GDM1 (cell line): ENCODE results near the gene OR8G1.
A peak's percentile ranks its signal among the peaks of the same experiment; 100 is the strongest.

Experiments
- DNase-seq: peaks from one replicate; lab custom pipeline; 2025; lab: John Stamatoyannopoulos, UW

Gene OR8G1

DNA sequence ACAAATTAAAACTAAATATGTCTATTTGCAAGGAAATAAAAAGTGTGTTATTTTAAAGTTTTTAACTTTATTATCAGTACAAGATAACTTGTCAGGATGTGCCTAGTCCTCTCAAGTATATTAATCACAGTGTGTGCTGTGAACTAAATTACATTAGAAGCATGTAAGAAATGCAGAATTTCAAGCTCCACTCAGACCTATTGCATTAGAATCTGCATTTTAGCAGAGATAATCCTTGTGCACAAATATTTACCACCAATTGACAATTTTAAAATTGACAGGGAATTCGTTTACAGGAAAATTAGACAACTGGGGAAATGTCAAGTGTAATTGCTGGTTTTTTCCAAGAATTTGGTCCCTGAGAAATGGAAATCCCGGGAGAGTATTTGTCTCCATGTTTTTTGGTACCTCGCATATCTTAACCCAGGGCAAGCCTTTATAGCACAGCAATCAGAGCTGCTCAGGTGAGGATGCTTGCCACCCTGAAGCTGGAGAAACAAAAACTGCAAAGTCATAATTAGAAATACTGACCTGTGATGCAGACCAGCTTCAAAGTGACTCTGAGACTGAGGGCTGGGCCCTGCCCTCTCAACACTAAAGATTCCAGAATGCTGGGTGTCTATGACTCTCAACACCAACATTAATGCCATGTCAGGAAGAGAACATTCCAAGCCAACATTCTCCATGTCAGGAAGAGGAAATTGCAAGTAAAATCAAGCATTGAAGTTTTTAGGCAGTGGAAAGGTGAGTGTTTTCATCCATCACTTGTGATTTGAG lies at the start of gene OR8G1:
OR8G1 (plus strand) TSS at position 475 of the 777 bp plus-strand sequence. CDS start 8,581 bp downstream, outside the sequence.
- DNase-seq = no peak

GRCh38 chr11:124193221-124194010 lies 47.5 kb upstream of the OR8G1 start:
- DNase-seq = no peak

GRCh38 chr11:124194293-124195188 lies 46.4 kb upstream of the OR8G1 start:
- DNase-seq = no peak

DNA sequence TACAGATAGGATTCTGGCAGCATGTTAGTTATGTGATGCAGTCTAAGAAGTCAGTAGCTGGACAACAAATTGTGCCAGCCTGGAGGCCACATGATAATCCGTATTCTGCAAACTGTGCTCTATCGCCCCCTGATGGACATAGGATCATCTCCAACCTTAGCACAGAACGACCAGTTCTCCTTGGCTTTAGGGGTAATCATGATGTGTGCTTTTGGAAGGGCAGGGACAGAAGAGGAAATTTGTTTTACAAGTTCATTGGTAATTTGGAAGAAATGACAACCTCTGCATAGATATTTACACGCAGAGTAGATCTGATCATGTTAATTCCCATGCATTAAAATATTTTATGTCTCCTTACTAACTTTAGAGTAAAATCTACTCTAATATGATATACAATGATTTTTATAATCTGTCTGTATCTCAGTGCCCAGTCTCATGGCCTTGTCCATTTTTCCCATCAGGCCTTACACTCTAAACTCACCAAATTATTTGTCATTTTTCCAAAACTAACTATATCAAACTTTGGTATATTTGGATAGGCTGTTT lies 45.6 kb upstream of the OR8G1 start:
- peak; percentile 25 for DNase-seq

DNA sequence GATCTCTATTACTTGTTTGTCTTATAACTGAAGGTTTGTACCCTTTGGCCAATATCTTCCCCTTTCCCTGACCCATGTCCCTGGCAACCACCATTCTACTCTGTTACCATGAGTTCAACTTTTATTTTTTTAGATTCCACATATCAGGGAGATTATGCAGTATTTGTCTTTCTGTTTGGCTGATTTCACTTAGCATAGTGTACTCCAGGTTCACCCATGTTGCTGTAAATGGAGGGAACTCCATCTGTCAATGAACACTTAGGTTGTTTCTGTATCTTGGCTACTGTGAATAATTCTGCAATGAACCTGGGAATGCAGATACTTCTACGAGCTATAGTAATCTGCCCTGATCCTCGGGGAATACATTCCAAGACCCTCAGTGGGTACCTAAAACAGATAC lies 42.9 kb upstream of the OR8G1 start:
- no peak for DNase-seq

DNA sequence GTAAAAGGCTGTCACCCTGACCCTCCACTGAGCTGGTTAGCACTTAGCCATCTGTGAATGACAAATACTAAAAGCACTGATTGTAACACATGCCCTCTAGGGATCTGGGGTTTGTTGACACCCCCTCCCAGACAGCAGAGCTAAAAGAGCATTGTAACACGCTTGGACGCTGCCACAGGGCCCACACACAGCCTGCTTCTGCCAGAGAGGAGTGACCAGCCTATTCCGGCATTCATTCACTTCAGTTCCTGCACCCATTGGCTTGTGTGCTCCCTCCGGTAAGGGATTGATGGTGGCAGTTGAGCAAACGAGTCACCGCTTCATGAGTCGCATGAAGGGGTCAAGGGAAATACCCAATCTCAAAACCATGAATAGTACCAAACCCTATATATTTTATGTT lies 42.0 kb upstream of the OR8G1 start:
- DNase-seq = no peak

DNA sequence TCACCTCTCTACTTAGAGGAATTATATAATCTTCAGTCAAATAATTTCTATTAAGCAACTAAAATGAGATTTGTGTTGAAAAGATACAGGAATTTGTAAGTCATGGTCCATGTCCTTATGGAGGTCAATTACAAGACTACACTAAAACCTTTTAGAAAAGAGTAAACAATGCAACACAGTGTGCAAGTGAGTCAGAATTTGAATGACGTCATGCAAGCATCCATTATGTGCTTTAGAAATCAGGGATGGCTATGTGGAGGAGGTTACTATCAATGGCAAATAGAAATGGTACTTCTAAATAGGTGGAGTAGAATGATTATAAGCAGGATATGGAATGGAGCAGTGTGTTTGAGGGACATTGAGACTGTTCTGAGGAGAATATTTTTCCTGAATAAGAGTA lies 41.2 kb upstream of the OR8G1 start:
- DNase-seq = no peak

- DNase-seq = no peak
These were observed 40.2 kb upstream of the OR8G1 start for GRCh38 chr11:124200671-124201070.

DNA sequence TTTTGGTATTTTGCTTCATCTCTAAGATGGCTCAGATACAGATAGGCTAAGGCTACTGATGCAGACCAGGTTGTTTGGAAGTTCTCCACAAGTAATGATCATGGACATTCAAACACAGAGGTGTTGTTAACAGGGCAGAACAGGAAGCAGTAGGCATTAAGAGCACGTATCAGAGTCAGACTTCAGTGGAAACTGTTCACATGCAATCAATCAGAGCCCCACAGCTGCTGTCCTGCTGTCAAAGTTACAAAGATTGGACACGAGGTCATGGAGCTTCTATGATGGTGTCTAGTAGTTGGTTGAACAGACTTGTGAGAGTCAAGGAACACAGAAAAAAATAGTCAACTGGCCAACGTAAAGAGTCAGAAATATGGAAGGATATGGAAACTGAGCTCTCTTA lies 37.9 kb upstream of the OR8G1 start:
- no peak for DNase-seq

GRCh38 chr11:124204008-124204407 lies 36.9 kb upstream of the OR8G1 start:
- no peak for DNase-seq

- DNase-seq = peak; percentile 5
These were observed 33.6 kb upstream of the OR8G1 start for GRCh38 chr11:124207102-124207792.

- no peak for DNase-seq
These were observed 31.0 kb upstream of the OR8G1 start for GRCh38 chr11:124209824-124210357.

GRCh38 chr11:124210421-124210820 lies 30.5 kb upstream of the OR8G1 start:
- DNase-seq = no peak

DNA sequence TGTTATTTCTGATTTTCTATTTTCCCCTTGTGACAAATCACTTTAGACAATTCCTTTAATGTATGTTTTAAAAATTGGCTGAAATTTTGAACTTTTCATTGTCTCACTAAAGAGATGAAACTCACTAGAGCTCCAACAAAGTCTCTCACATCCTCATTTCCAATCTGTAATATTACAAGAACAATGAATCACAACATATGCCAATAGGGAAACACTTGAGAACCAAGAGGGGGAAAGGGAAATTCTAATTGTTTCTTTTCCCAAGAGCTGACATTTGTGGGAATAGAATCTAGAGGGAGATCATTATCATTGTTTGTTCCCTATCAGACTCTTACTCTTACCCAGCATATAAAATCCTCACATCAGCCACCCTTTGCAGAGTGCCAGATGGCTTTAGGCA lies 29.6 kb upstream of the OR8G1 start:
- DNase-seq = no peak

GRCh38 chr11:124214027-124214426 lies 26.9 kb upstream of the OR8G1 start:
- no peak for DNase-seq

DNA sequence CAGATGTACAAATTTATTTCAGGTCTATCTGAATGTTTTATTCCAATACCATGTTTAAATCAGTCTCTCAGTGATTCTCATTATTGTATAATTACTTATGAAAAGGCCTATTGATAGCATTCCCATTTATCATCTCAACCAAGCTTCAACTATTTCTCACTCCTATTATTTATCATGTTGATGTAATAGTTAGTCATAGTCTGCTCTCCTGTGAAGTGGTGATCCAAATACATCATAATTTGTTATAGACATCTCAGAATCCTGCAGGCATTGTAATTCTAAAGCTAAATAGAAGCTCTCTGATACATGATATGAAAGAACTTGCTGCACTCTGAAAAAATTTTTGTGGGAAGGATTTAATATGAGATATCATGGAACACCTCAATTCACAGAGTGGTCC lies 21.8 kb upstream of the OR8G1 start:
- DNase-seq = no peak

GRCh38 chr11:124222407-124222806 lies 18.5 kb upstream of the OR8G1 start:
- no peak for DNase-seq

DNA sequence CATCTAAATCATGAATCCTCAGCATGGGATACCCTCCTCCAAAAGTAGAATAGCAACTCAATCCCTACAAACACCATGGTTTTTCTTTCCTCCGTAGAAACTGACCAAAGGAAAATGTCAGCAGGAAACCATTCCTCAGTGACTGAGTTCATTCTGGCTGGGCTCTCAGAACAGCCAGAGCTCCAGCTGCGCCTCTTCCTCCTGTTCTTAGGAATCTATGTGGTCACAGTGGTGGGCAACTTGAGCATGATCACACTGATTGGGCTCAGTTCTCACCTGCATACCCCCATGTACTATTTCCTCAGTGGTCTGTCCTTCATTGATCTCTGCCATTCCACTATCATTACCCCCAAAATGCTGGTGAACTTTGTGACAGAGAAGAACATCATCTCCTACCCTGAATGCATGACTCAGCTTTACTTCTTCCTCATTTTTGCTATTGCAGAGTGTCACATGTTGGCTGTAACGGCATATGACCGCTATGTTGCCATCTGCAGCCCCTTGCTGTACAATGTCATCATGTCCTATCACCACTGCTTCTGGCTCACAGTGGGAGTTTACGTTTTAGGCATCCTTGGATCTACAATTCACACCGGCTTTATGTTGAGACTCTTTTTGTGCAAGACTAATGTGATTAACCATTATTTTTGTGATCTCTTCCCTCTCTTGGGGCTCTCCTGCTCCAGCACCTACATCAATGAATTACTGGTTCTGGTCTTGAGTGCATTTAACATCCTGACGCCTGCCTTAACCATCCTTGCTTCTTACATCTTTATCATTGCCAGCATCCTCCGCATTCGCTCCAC lies 16.1 kb upstream of the OR8G1 start:
- DNase-seq = peak; percentile 44

DNA sequence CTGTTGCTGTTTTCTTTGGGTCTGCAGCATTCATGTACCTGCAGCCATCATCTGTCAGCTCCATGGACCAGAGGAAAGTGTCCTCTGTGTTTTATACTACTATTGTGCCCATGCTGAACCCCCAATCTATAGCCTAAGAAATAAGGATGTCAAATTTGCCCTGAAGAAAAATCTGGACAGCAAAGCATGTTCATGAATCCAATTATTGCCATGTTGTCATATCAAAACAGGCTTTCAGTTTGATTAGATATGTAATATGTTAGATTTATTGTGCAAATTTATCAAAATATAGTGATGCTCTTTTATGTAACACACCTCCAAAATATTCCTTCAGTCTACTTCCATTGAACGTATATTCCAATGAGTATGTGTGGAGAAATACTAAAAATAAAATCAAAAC lies 15.4 kb upstream of the OR8G1 start:
- DNase-seq = no peak

DNA sequence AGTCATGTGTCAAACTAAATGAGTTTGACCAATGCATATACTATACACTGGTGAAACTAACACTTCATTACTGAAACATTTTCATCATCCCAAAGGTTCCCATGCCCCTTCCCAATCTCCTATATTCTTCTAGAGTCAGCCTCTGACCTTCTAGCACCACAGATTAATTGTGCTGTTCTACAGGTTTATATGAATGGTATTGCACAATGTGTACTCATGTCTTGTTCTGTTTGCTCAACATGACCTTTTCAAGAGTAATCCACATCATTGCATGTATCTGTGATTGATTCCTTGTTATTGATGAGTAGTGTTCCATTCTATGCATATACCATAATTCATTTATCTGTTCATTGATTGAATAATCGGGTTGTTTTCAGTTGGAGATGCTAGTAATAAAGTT lies 7.5 kb upstream of the OR8G1 start:
- no peak for DNase-seq
